Thyroid gland (tissue), 4 donors: ENCODE results near the gene DYNC1LI2. TPM values are rescaled to one million over a fixed set of nuclear protein-coding genes. Genes with fewer than 3 reads are reported as not detected.

Experiments
- DNase-seq, 2 donors: peaks; one replicate each; pipeline ENCODE4 v3.0.0-alpha.2; 2019
- H3K27ac ChIP-seq, 3 donors: fragments of 200-600 bp; sonication (generic); 1 replicate in 2 of 3; 2 replicates in 1 of 3; pipeline ENCODE4 v1.5.1; 2016 to 2019; ENCODE audit warnings: mild to moderate bottlenecking in 1 of 3, moderate library complexity in 1 of 3
- H3K27me3 ChIP-seq: fragments of 200-600 bp; sonication (generic); one replicate; pipeline ENCODE4 v1.5.1; 2019
- H3K36me3 ChIP-seq, 2 donors: fragments of 200-600 bp; sonication (generic); one replicate each; pipeline ENCODE4 v1.5.1; 2016 to 2019
- H3K4me1 ChIP-seq, 2 donors: fragments of 200-600 bp; sonication (generic); one replicate each; pipeline ENCODE4 v1.5.1; 2017 to 2019
- H3K4me3 ChIP-seq, 3 donors: fragments of 200-600 bp; sonication (generic); replicated peaks in 1 of 3; 1 replicate in 2 of 3; 2 replicates in 1 of 3; pipeline ENCODE4 v1.5.1; 2016; ENCODE audit warnings: mild to moderate bottlenecking in 1 of 3
- H3K9me3 ChIP-seq: fragments of 200-600 bp; sonication (generic); one replicate; pipeline ENCODE4 v1.5.1; 2017
- POLR2A ChIP-seq, 2 donors: fragments of 450-650 bp; IDR thresholded peaks; one replicate each; pipeline ENCODE4 v1.6.1; 2017; ENCODE audit warnings: antibody characterized with exemption in 2 of 2, mild to moderate bottlenecking in 2 of 2, moderate library complexity in 1 of 2
- WGBS, 2 donors: methylation state at CpG; one replicate each; pipeline ENCODE4 v1.1.5; 2017; 5-methylcytosine and 5-hydroxymethylcytosine counted together
- intact Hi-C: fragments of 100-400 bp; cut with DNase I; formaldehyde crosslinking; loops from one replicate; pipeline ENCODE4 v1.15.1; 2023
- total RNA-seq, 4 donors: library from RNA; depleted of rRNA; stranded (reverse); fragments of >200 nt; gene quantifications; one replicate each; pipeline ENCODE4 v1.2.3, GENCODE V29; 2016
- TF ChIP-seq, protein P1 (sequence below), 6 experiments: fragments of 200-600 bp in 3 of 6; fragments of 450-650 bp in 3 of 6; sonication (generic) in 3 of 6; IDR thresholded peaks; one replicate each; pipeline ENCODE4 v1.5.1; 2016 to 2019; ENCODE audit warnings: antibody characterized with exemption in 6 of 6, mild to moderate bottlenecking in 2 of 6, inconsistent platforms in 1 of 6, moderate library complexity in 1 of 6

Gene DYNC1LI2
- total RNA-seq, 4 donors from 2014 or later, result 162 to 332 (median 195) TPM

DNA sequence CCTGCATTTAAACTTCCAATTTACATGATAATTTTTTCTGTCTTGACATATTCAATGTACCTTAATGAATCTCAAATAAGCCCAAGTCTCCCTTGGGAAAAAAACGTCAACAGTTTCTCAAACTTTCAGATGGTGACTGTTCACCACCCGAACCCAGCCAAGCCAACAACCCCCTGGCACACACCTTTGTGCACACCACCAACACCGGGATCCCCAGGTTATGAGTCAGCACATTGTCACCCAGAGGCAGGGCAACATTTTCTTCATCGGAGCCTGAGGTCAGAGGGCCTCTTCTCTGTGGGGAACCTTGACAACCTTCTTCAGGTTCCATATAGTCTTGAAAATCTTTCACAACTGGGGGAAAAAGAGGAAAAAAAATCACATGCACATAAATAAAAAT is 15.5 kb downstream of the DYNC1LI2 start:
- Histone ChIP-seq H3K4me1 (peaks cover 11 to 30% of the 10 kb centered on the region in 2 donors), H3K9me3 (no peaks in the 10 kb centered on the region), H3K4me3 (no peak overlapping the region), H3K36me3 (peaks cover 54 to 55% of the 10 kb centered on the region in 2 donors), H3K27me3 (no peaks in the 10 kb centered on the region), H3K27ac (no peak overlapping the region)
- TF ChIP-seq, protein P1, sequence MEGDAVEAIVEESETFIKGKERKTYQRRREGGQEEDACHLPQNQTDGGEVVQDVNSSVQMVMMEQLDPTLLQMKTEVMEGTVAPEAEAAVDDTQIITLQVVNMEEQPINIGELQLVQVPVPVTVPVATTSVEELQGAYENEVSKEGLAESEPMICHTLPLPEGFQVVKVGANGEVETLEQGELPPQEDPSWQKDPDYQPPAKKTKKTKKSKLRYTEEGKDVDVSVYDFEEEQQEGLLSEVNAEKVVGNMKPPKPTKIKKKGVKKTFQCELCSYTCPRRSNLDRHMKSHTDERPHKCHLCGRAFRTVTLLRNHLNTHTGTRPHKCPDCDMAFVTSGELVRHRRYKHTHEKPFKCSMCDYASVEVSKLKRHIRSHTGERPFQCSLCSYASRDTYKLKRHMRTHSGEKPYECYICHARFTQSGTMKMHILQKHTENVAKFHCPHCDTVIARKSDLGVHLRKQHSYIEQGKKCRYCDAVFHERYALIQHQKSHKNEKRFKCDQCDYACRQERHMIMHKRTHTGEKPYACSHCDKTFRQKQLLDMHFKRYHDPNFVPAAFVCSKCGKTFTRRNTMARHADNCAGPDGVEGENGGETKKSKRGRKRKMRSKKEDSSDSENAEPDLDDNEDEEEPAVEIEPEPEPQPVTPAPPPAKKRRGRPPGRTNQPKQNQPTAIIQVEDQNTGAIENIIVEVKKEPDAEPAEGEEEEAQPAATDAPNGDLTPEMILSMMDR (IDR thresholded peaks at IDR 0.05), result no peak
- TF ChIP-seq POLR2A (IDR thresholded peaks at IDR 0.05), result no peak
- 87 to 98% methylated on average over 4 of the region's 4 CpGs for WGBS, 2 donors
- no peak for DNase-seq
- intact Hi-C loops, result loop anchor here (10.0 kb wide), 1 partner anchor 129 kb away; no protein-coding TSS in a partner anchor

DNA sequence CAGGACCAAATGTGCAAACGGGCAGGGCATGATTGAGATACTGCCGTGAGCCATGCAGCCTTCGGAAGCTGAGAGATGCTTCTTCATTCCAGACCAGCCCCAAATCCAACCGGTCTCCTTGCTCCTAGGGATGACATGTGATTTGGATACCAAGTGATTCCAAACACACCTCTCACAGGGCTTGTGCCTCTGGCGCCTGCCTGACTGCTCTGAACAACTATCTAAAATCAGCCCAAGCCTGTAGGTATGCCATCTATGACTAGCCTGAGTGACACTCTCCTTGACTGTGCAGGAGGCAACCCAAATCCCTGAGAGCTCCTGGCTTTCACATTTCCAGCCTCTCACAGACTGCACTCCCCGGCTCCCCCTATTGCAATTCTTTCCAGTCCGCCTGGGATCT is 20.3 kb downstream of the DYNC1LI2 start:
- Histone ChIP-seq H3K9me3 (no peaks in the 10 kb centered on the region), H3K27me3 (no peaks in the 10 kb centered on the region), H3K36me3 (peaks cover 57 to 59% of the 10 kb centered on the region in 2 donors), H3K27ac (no peak overlapping the region), H3K4me1 (peaks cover 17 to 27% of the 10 kb centered on the region in 2 donors), H3K4me3 (no peak overlapping the region)
- DNase-seq, result no peak
- intact Hi-C loops, result loop anchor here (10.0 kb wide), 1 partner anchor 134 kb away; no protein-coding TSS in a partner anchor
- TF ChIP-seq POLR2A (IDR thresholded peaks at IDR 0.05), result no peak
- TF ChIP-seq, protein P1 (IDR thresholded peaks at IDR 0.05), result no peak
- WGBS, 2 donors, result 96 to 97% methylated on average over 6 to 7 of the region's 7 CpGs

DNA sequence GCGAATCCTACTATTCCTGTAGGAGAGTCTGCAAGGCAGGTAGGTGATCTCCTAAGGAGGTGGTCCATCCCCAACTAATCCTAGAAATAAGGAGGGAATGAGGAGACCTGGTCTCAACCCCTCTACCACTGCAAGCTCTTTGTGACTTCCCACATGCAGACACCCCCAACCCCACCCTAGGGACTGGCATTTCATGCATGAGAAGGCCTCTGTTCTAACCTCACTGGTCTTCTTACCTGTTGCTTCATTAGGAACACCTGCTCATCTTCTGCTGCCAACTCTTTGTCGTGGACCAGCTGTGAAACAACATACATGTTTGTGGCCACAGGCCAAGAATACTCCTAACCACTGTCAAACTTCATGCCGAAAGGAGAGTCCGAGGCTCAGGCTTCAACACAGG is 22.6 kb downstream of the DYNC1LI2 start:
- TF ChIP-seq, protein P1 (IDR thresholded peaks at IDR 0.05), result no peak
- no peak for TF ChIP-seq POLR2A (IDR thresholded peaks at IDR 0.05)
- Histone ChIP-seq H3K27me3 (no peaks in the 10 kb centered on the region), H3K36me3 (peaks cover 48 to 54% of the 10 kb centered on the region in 2 donors), H3K4me1 (peaks cover 25 to 40% of the 10 kb centered on the region in 2 donors), H3K4me3 (no peak overlapping the region), H3K27ac (peak overlapping the region in 1 of 3 donors; percentile 32), H3K9me3 (no peaks in the 10 kb centered on the region)
- DNase-seq, result no peak
- intact Hi-C loops, result no loop called here
- WGBS, 2 donors, result 76 to 82% methylated on average over 4 of the region's 4 CpGs

DNA sequence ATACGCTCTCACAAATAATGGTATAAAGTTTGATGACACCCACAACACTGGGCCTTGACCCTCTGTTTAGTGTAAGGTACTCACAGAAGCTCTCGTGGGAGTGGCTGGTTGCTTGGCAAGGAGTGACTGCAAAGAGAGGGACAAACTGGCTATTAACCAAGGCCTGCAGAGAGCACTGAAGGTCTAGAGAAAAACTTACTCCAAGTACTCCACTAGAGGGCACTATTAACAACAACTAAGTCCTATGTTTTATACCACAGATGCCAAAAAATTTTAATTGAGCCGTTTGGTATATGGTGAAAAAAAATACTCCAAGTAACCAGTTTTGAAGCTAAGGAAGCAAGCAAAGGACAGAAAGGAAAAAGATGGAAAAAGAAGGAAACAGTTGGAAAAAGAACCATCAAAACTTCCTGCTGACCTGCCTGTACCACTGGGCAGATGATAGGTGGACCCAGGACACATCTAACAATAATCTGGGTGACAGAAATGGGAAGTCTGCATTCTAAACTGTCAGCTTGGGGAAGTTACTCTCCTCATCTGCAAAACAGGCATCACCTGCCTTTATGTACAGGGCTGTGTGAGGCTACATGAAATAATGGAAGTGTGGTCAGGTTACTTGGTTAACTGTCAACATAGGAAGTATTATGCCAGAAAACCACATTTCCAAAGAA is 23.2 kb downstream of the DYNC1LI2 start:
- intact Hi-C loops, result no loop called here

More for the DNA sequence above, 23.2 kb downstream of the DYNC1LI2 start:
- peaks cover 49 to 54% of the 10 kb centered on the region in 2 donors for H3K36me3 ChIP-seq
- H3K9me3 ChIP-seq, result no peaks in the 10 kb centered on the region
- H3K27ac ChIP-seq, result peak overlapping the region in 1 of 3 donors; percentile 58
- TF ChIP-seq POLR2A (IDR thresholded peaks at IDR 0.05), result no peak
- TF ChIP-seq, protein P1 (IDR thresholded peaks at IDR 0.05), result peak in 5 of 6 experiments; percentile 45 to 80 (median 67)
- no peak overlapping the region for H3K4me3 ChIP-seq
- H3K27me3 ChIP-seq, result no peaks in the 10 kb centered on the region
- peaks cover 25 to 40% of the 10 kb centered on the region in 2 donors for H3K4me1 ChIP-seq
- peak; percentile 66 to 68 for DNase-seq
- WGBS, 2 donors, result 30 to 34% methylated on average over 3 of the region's 3 CpGs
